Neural crest cell (in vitro differentiated cells): ENCODE results near the gene SLC7A9. TPM values are rescaled to one million over a fixed set of nuclear protein-coding genes. Genes with fewer than 3 reads are reported as not detected.
A peak's percentile ranks its signal among the peaks of the same experiment; 100 is the strongest.
"Not testable (repeated sequence)": the region's sequence is repeated elsewhere in the genome, so short reads cannot be mapped to it uniquely, and the experiment has no call there.

Experiments
- DNase-seq: peaks from one replicate; pipeline ENCODE4 v3.0.0; 2021; ENCODE audit warnings: low read depth, mixed read lengths, low spot score
- H3K27ac Mint-ChIP-seq: one replicate; pipeline ENCODE4 v1.8.0; 2021; ENCODE audit warnings: mild to moderate bottlenecking, mixed read lengths; ENCODE audit not compliant: unreplicated experiment
- H3K27me3 Mint-ChIP-seq: 2 replicates; pipeline ENCODE4 v1.8.0; 2021; ENCODE audit warnings: low read depth, mild to moderate bottlenecking, mixed read lengths
- H3K36me3 Mint-ChIP-seq: 2 replicates; pipeline ENCODE4 v1.8.0; 2021; ENCODE audit warnings: low read depth, mild to moderate bottlenecking, mixed read lengths
- H3K4me1 Mint-ChIP-seq: 2 replicates; pipeline ENCODE4 v1.8.0; 2021; ENCODE audit warnings: mixed read lengths
- H3K4me3 Mint-ChIP-seq: one replicate; pipeline ENCODE4 v1.8.0; 2021; ENCODE audit warnings: mild to moderate bottlenecking, mixed read lengths
- H3K9me3 Mint-ChIP-seq: 2 replicates; pipeline ENCODE4 v1.8.0; 2021; ENCODE audit warnings: mixed read lengths
- CTCF ChIP-seq: fragments of 200-600 bp; sonication (generic); conservative IDR thresholded peaks from 2 replicates; pipeline ENCODE4 v1.5.0; 2021; ENCODE audit warnings: antibody characterized with exemption, mild to moderate bottlenecking
- total RNA-seq: library from RNA; stranded (reverse); gene quantifications from 2 replicates; pipeline ENCODE4 v1.2.1, GENCODE V29; 2021

The SLC7A9 gene
- total RNA-seq, 1 donor from 2014 or later, result 0.49 TPM

DNA sequence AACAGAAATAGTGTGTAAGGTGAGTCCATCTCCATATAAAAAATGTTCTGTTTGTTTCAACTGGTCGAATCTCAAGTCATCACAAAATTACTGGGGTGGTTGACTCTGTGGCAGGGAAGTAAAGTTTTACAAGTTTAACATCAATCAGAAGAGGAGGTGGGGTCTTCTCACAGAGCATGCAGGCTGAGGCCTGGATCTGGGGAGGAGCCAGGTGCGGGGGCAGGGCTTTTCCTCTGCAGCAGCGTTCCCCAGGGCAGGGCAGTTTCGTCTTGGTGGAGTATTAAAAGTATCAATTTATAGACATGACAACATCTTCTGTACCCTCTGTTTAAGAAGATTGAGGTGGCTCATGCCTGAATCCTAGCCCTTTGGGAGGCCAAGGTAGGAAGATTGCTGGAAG, 68.8 kb downstream of the SLC7A9 start:
- no peak overlapping the region for H3K27ac Mint-ChIP-seq
- no peaks in the 10 kb centered on the region for H3K4me1 Mint-ChIP-seq
- no peak overlapping the region for H3K4me3 Mint-ChIP-seq
- H3K27me3 Mint-ChIP-seq, result no peaks in the 10 kb centered on the region
- H3K9me3 Mint-ChIP-seq, result no peaks in the 10 kb centered on the region
- TF ChIP-seq CTCF, result no peak
- H3K36me3 Mint-ChIP-seq, result no peaks in the 10 kb centered on the region
- DNase-seq, result no peak

DNA sequence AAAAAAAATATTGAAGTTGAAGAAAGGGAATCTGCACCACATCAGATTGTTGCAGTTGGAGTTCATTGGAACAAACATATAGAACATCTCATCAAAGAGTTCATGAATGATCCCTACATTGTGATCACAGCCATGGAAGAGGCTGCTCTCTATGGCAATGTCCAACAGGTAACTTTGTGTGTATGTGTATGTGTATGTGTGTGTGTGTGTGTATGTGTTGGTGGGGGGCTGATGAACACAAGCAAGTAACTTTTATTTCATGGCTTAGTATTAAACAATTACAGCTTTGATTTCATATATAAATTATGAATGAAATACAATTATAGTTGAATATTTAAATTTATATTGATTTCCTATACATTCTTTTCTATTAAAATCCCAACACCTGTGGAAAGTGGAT, 69.4 kb downstream of the SLC7A9 start:
- DNase-seq, result no peak
- H3K36me3 Mint-ChIP-seq, result no peaks in the 10 kb centered on the region
- H3K4me3 Mint-ChIP-seq, result no peak overlapping the region
- H3K27ac Mint-ChIP-seq, result no peak overlapping the region
- H3K9me3 Mint-ChIP-seq, result no peaks in the 10 kb centered on the region
- no peaks in the 10 kb centered on the region for H3K27me3 Mint-ChIP-seq
- TF ChIP-seq CTCF, result no peak
- H3K4me1 Mint-ChIP-seq, result no peaks in the 10 kb centered on the region

- no peak overlapping the region for H3K4me3 Mint-ChIP-seq
- H3K27ac Mint-ChIP-seq, result no peak overlapping the region
- no peak for TF ChIP-seq CTCF
- H3K4me1 Mint-ChIP-seq, result no peaks in the 10 kb centered on the region
- no peaks in the 10 kb centered on the region for H3K27me3 Mint-ChIP-seq
- H3K9me3 Mint-ChIP-seq, result no peaks in the 10 kb centered on the region
- no peaks in the 10 kb centered on the region for H3K36me3 Mint-ChIP-seq
- DNase-seq, result no peak
These were observed 71.4 kb downstream of the SLC7A9 start for GRCh38 chr19:32798201-32798600.

GRCh38 chr19:32789429-32789828, 80.1 kb downstream of the SLC7A9 start:
- no peaks in the 10 kb centered on the region for H3K4me1 Mint-ChIP-seq
- H3K4me3 Mint-ChIP-seq, result no peak overlapping the region
- DNase-seq, result no peak
- H3K27me3 Mint-ChIP-seq, result peaks cover 3% of the 10 kb centered on the region
- no peaks in the 10 kb centered on the region for H3K9me3 Mint-ChIP-seq
- H3K36me3 Mint-ChIP-seq, result no peaks in the 10 kb centered on the region
- TF ChIP-seq CTCF, result no peak
- no peak overlapping the region for H3K27ac Mint-ChIP-seq

- DNase-seq, H3K27ac Mint-ChIP-seq, H3K36me3 Mint-ChIP-seq, H3K4me3 Mint-ChIP-seq, H3K9me3 Mint-ChIP-seq, H3K4me1 Mint-ChIP-seq, H3K27me3 Mint-ChIP-seq: not testable (repeated sequence)
These were observed 81.7 kb downstream of the SLC7A9 start for GRCh38 chr19:32787895-32788294.

DNA sequence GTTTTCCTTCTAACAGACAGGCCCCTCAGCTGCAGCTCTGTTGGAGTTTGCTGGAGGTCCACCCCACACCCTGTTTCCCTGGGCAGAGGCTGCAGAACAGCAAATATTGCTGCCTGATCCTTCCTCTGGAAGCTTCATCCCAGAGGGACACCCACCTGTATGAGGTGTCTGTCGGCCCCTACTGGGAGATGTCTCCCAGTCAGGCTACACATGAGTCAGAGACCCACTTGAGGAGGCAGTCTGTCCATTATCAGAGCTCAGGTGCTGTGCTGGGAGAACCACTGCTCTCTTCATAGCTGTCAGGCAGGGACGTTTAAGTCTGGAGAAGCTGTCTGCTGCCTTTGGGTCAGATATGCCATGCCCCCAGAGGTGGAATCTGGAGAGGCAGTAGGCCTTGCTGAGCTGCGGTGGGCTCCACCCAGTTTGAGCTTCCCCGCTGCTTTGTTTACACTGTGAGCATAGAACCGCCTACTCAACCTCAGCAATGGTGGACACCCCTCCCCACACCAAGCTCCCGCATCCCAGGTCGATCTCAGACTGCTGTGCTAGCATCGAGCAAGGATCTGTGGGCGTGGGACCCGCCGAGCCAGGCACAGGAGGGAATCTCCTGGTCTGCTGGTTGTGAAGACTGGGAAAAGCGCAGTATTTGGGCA, 82.3 kb downstream of the SLC7A9 start:
- peak; percentile 13 for TF ChIP-seq CTCF
- H3K9me3 Mint-ChIP-seq, H3K4me1 Mint-ChIP-seq, H3K27me3 Mint-ChIP-seq, H3K36me3 Mint-ChIP-seq, DNase-seq, H3K4me3 Mint-ChIP-seq: not testable (repeated sequence)
- H3K27ac Mint-ChIP-seq, result peak overlapping the region; percentile 30

DNA sequence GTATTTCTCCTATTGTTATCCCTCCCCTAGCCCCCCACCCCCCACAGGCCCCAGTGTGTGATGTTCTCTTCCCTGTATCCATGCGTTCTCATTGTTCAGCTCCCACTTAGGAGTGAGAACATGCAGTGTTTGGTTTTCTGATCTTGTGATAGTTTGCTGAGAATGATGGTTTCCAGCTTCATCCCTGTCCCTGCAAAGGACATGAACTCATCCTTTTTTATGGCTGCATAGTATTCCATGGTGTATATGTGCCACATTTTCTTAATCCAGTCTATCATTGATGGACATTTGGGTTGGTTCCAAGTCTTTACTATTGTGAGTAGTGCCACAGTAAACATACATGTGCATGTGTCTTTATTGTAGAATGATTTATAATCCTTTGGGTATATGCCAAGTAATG, 87.5 kb downstream of the SLC7A9 start:
- peaks cover 11% of the 10 kb centered on the region for H3K9me3 Mint-ChIP-seq
- H3K4me3 Mint-ChIP-seq, result not testable (repeated sequence)

More for the DNA sequence above, 87.5 kb downstream of the SLC7A9 start:
- DNase-seq, H3K27me3 Mint-ChIP-seq, H3K4me1 Mint-ChIP-seq, H3K27ac Mint-ChIP-seq, H3K36me3 Mint-ChIP-seq: not testable (repeated sequence)
